Measurements from ENCODE around the gene WDHD1. TPM values are rescaled to one million over a fixed set of nuclear protein-coding genes. Genes with fewer than 3 reads are reported as not detected.
"Not testable (repeated sequence)": the region's sequence is repeated elsewhere in the genome, so short reads cannot be mapped to it uniquely, and the experiment has no call there.

WDHD1 gene
- total RNA-seq, 2 donors from 2014 or later: 0.14 to 1.8 TPM

DNA sequence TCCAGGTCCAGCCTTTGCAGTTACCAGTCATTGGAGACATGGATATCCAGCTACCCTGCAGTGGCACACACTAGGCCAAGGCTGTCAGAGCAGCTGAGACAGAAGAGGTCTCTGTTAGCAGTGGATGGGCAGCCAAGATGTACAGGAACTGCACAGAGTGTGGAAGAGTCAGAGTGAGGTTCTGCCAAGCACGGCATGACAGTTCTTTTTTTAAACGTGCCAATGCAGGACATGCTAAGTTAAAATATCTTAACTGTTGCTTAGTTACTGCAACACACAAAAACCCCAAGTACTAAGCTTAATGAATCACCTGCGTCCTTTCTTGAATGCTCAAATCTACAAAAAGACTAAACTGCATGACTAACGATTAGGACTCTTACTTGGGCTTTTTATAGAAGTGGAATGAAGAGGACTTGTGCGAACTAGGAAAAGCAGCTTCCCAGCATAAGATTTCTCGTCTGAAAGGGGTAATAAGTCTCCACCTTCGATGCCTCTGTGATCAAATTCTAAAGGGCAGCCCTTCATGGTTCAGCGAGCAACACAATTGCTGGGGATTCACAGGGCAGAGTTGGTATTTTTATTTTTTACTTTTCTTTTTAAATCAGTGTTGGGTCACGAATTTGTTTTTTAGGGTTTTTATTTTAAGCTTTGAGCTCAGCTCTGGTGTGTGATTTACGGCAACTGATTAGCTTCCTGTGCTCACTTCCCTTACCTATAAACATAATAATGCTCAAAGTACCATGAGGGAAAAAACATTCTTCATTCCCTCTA lies 45.2 kb upstream of the WDHD1 start:
- peaks cover 16 to 25% of the 10 kb centered on the region in 2 donors for H3K4me1 ChIP-seq (ENCODE audit: control insufficient read depth in 1 of 2, low read depth in 2 of 2)
- TF ChIP-seq, protein P1, sequence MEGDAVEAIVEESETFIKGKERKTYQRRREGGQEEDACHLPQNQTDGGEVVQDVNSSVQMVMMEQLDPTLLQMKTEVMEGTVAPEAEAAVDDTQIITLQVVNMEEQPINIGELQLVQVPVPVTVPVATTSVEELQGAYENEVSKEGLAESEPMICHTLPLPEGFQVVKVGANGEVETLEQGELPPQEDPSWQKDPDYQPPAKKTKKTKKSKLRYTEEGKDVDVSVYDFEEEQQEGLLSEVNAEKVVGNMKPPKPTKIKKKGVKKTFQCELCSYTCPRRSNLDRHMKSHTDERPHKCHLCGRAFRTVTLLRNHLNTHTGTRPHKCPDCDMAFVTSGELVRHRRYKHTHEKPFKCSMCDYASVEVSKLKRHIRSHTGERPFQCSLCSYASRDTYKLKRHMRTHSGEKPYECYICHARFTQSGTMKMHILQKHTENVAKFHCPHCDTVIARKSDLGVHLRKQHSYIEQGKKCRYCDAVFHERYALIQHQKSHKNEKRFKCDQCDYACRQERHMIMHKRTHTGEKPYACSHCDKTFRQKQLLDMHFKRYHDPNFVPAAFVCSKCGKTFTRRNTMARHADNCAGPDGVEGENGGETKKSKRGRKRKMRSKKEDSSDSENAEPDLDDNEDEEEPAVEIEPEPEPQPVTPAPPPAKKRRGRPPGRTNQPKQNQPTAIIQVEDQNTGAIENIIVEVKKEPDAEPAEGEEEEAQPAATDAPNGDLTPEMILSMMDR (IDR thresholded peaks at IDR 0.05): no peak

DNA sequence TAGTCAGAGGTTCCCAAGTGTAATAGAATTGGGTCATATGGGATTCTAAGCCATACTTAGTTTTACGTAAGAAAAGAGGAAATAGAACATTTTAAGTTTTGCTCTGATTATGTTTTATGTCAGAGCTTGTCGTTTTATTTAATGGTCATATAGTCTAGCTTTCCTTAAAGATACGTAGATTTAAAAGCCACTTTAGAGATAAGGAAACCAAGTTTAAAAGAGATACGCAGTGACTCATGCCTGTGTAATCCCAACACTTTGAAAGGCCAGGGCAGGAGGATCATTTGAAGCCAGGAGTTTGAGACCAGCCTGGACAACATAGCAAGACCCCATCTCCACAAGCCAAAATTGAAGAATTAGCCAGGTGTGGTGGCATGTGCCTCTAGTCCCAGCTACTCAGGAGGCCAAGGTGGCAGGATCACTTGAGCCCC lies 44.1 kb upstream of the WDHD1 start:
- ATAC-seq (ENCODE audit: insufficient number of reproducible peaks, low FRiP score, low read depth) (no peak), DNase-seq (ENCODE audit: low spot score) (no peak)
- H3K27ac ChIP-seq: peak overlapping the region; percentile 71 to 78
- H3K27me3 ChIP-seq (replicated peaks; ENCODE audit: insufficient read depth): no peaks in the 10 kb centered on the region
- peaks cover 16 to 29% of the 10 kb centered on the region in 2 donors for H3K4me1 ChIP-seq (ENCODE audit: control insufficient read depth in 1 of 2, low read depth in 2 of 2)
- TF ChIP-seq, protein P1 (IDR thresholded peaks at IDR 0.05): no peak
- H3K9me3 ChIP-seq: no peaks in the 10 kb centered on the region
- no peaks in the 10 kb centered on the region for H3K36me3 ChIP-seq
- H3K4me3 ChIP-seq: no peak overlapping the region

More for the DNA sequence above, 45.2 kb upstream of the WDHD1 start:
- DNase-seq (ENCODE audit: low spot score) (peak; percentile 22), ATAC-seq (ENCODE audit: insufficient number of reproducible peaks, low FRiP score, low read depth) (peak; percentile 96)
- no peaks in the 10 kb centered on the region for H3K36me3 ChIP-seq
- peak overlapping the region; percentile 71 to 78 for H3K27ac ChIP-seq
- peak overlapping the region; percentile 58 for H3K4me3 ChIP-seq
- no peaks in the 10 kb centered on the region for H3K9me3 ChIP-seq
- no peaks in the 10 kb centered on the region for H3K27me3 ChIP-seq (replicated peaks; ENCODE audit: insufficient read depth)

DNA sequence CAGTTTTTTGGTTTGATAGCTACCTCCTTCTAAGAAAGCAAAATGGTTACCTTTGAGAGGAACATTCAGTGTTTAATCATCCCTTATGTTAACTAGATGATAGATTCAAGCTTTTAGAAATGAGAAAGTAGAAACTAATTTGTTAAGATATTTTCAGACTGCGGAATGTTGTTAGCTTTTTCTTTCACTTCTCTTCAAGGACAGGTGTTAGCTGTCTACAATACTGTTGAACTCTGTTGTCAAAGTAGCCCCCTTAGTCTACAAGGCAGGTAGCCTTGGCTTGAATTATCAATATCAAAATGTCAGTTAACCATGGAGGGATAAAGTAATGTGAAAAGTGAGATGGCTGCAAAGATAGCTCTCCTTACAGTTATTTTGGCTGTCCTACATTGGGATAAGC lies 39.3 kb upstream of the WDHD1 start:
- no peak for ATAC-seq (ENCODE audit: insufficient number of reproducible peaks, low FRiP score, low read depth)
- TF ChIP-seq, protein P1 (IDR thresholded peaks at IDR 0.05): no peak
- Histone ChIP-seq H3K36me3 (peaks cover 11% of the 10 kb centered on the region), H3K4me1 (ENCODE audit: control insufficient read depth in 1 of 2, low read depth in 2 of 2) (peaks cover 36 to 54% of the 10 kb centered on the region in 2 donors), H3K9me3 (no peaks in the 10 kb centered on the region), H3K27ac (peak overlapping the region in 1 of 2 donors; percentile 75), H3K27me3 (replicated peaks; ENCODE audit: insufficient read depth) (no peaks in the 10 kb centered on the region), H3K4me3 (no peak overlapping the region)
- no peak for DNase-seq (ENCODE audit: low spot score)

DNA sequence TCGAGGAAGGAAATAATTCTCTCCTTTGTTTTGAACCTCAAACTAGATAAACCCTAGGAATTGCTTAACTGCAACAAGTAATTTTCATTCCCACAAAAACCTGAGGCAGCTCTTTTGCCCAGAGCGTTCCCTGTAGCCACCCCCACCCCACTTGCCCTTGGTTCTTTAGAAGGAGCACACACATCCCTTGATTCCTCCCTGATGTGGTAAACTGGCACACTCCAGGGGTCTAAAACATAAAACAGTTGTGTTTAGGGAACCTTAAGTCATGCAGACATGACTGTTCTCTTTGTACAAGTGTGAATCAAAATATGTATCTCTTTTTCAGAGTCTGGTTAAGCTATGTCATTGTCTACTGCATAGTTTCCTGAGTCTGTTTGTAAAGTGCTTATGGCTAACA lies 38.5 kb upstream of the WDHD1 start:
- Histone ChIP-seq H3K9me3 (no peaks in the 10 kb centered on the region), H3K27ac (peak overlapping the region; percentile 48 to 75), H3K4me1 (ENCODE audit: control insufficient read depth in 1 of 2, low read depth in 2 of 2) (peaks cover 36 to 52% of the 10 kb centered on the region in 2 donors), H3K4me3 (no peak overlapping the region), H3K27me3 (replicated peaks; ENCODE audit: insufficient read depth) (no peaks in the 10 kb centered on the region), H3K36me3 (peaks cover 11% of the 10 kb centered on the region)
- TF ChIP-seq, protein P1 (IDR thresholded peaks at IDR 0.05): no peak
- ATAC-seq (ENCODE audit: insufficient number of reproducible peaks, low FRiP score, low read depth) (no peak), DNase-seq (ENCODE audit: low spot score) (no peak)

DNA sequence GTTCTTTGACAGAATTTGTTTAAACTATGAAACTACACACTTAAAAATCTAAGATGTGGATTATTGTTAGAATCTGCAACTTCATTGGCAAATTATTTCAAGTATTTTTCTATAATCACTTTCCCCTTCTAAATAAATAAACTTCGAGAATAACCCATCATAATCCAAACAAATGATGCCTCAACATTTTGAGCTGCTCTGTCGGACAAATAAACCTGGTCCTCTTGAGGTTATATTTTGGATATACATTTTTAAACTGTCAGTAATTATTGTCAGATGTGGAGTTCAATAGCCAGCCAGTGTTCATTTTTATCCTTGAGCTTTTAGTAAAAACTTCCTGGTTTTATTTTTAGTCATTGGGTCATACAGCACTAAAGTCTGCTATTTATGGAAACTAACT lies 38.0 kb upstream of the WDHD1 start:
- peaks cover 11% of the 10 kb centered on the region for H3K36me3 ChIP-seq
- H3K4me1 ChIP-seq (ENCODE audit: control insufficient read depth in 1 of 2, low read depth in 2 of 2): peaks cover 36 to 52% of the 10 kb centered on the region in 2 donors
- H3K9me3 ChIP-seq; H3K27me3 ChIP-seq (replicated peaks; ENCODE audit: insufficient read depth); ATAC-seq (ENCODE audit: insufficient number of reproducible peaks, low FRiP score, low read depth); DNase-seq (ENCODE audit: low spot score): not testable (repeated sequence)
- peak overlapping the region; percentile 48 to 75 for H3K27ac ChIP-seq
- H3K4me3 ChIP-seq: peak overlapping the region; percentile 3

Measured in thoracic aorta (tissue), 2 donors.